Adrenal gland (tissue), 5 donors: ENCODE measurements around the gene SMNDC1.

Experiments
- CTCF ChIP-seq, 6 experiments: fragments of 450-650 bp in 4 of 6; fragments of 200-600 bp in 2 of 6; sonication (generic) in 1 of 6; IDR thresholded peaks; 1 replicate in 5 of 6; 2 replicates in 1 of 6; pipeline versions ENCODE4 v1.5.1 to v1.8.0; 2016 to 2021; ENCODE audit warnings: antibody characterized with exemption in 6 of 6, mild to moderate bottlenecking in 2 of 6, moderate library complexity in 1 of 6
- POLR2A ChIP-seq, 2 donors: fragments of 450-650 bp; IDR thresholded peaks; one replicate each; pipeline ENCODE4 v1.6.1; 2017; ENCODE audit warnings: antibody characterized with exemption in 2 of 2, mild to moderate bottlenecking in 2 of 2, moderate library complexity in 1 of 2
- donor health status: DM: no; HTN: no; CAD: no.

DNA sequence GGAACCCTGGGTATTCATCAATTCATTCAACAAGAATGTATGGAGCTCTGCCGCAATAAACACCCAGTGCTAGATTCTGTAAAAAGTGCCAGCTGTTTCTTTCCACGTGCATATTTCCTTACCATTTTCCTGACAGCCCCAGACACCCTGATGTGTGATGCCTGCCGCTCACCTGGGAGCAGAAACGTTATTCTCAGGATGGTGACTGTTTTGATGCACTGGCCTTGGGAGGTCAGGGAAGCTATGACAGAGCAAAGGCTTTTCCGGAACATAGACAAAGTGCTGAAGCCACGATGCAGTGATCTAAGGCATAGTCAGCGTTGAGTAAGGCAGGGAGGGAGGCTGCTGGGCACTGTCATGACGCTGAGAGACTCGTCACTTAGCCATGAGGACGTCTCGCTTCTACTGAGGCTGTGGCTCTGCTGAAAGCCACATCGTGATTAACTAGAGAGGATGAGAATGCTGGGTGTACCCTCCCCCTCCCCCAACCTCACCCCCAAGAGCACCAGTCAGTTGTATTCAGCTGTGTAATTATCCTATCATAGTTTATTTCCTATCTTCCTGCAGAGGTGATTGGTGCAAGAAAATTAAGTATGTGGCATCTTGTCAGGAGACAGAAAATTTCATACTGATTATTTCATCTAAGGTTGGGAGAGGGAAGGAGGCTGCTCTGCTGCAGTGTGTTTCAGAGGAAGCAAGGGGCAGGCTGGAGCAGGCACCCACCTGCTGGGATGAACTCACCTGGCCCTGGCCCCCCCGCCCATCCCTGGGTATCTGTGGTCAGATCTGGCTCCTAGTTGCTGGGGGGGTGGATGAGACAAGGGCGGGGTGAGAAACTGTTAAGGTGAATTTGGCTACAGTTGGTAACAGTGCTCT is 48.8 kb upstream of the SMNDC1 start:
- TF ChIP-seq CTCF (IDR thresholded peaks at IDR 0.05), result no peak
- TF ChIP-seq POLR2A (IDR thresholded peaks at IDR 0.05), result no peak
